DMS 273 (cell line): ENCODE data around the gene ELMO1.
A peak's percentile ranks its signal among the peaks of the same experiment; 100 is the strongest.

Experiments used
- DNase-seq: peaks from one replicate; lab custom pipeline; 2025; ENCODE audit not compliant: unreplicated experiment; lab: John Stamatoyannopoulos, UW

The ELMO1 gene

GRCh38 chr7:36865019-36865418 lies 583.6 kb downstream of the ELMO1 start:
- DNase-seq: no peak

- no peak for DNase-seq
These were observed 584.6 kb downstream of the ELMO1 start for GRCh38 chr7:36863901-36864701.

- no peak for DNase-seq
These were observed 585.8 kb downstream of the ELMO1 start for GRCh38 chr7:36862771-36863261.

- no peak for DNase-seq
These were observed 587.0 kb downstream of the ELMO1 start for GRCh38 chr7:36861656-36862055.

GRCh38 chr7:36860681-36861080 lies 588.0 kb downstream of the ELMO1 start:
- no peak for DNase-seq

GRCh38 chr7:36855330-36855729 lies 593.3 kb downstream of the ELMO1 start:
- DNase-seq: no peak

GRCh38 chr7:36854652-36855051 lies 594.0 kb downstream of the ELMO1 start:
- DNase-seq: no peak

GRCh38 chr7:36852931-36853330 lies 595.7 kb downstream of the ELMO1 start:
- DNase-seq: peak; percentile 84

- DNase-seq: no peak
These were observed 596.6 kb downstream of the ELMO1 start for GRCh38 chr7:36852017-36852416.

GRCh38 chr7:36851382-36851781 lies 597.3 kb downstream of the ELMO1 start:
- DNase-seq: no peak

- no peak for DNase-seq
These were observed 600.7 kb downstream of the ELMO1 start for GRCh38 chr7:36847946-36848345.

- no peak for DNase-seq
These were observed 604.3 kb downstream of the ELMO1 start for GRCh38 chr7:36844374-36844773.

GRCh38 chr7:36840904-36841303 lies 607.8 kb downstream of the ELMO1 start:
- no peak for DNase-seq

GRCh38 chr7:36838616-36839225 lies 609.9 kb downstream of the ELMO1 start:
- DNase-seq: peak; percentile 41

- no peak for DNase-seq
These were observed 617.6 kb downstream of the ELMO1 start for GRCh38 chr7:36831049-36831448.

- no peak for DNase-seq
These were observed 620.6 kb downstream of the ELMO1 start for GRCh38 chr7:36827726-36828703.

- no peak for DNase-seq
These were observed 623.2 kb downstream of the ELMO1 start for GRCh38 chr7:36825501-36825900.

- no peak for DNase-seq
These were observed 625.3 kb downstream of the ELMO1 start for GRCh38 chr7:36823353-36823752.

GRCh38 chr7:36821617-36822016 lies 627.0 kb downstream of the ELMO1 start:
- DNase-seq: no peak

GRCh38 chr7:36820527-36821170 lies 628.0 kb downstream of the ELMO1 start:
- DNase-seq: no peak

- DNase-seq: no peak
These were observed 629.0 kb downstream of the ELMO1 start for GRCh38 chr7:36819639-36820038.
